ENCODE data around the gene GMNN.

The GMNN gene

DNA sequence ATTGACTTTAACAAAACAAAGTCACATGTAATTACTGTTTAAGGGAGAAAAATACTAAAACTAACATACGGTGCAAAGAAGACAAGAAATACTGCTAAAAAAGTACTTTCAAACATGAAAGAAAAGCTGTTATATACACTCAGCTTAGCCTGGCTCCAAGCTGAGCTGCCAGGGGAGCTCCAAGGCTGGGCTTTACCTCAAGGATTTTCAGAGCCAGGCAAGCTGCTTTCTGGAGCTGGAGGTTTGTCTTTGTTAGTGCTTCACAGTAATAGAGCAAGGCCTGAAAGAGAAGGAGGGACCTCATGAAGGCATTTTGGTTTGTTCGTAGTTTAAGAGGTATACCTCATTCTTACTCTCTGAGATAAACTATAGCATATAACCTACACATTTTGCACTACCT lies 43.6 kb downstream of the GMNN start:
- no peak for DNase-seq

- no peak for DNase-seq
Observed at GRCh38 chr6:24821860-24822444, 47.2 kb downstream of the GMNN start.

DNA sequence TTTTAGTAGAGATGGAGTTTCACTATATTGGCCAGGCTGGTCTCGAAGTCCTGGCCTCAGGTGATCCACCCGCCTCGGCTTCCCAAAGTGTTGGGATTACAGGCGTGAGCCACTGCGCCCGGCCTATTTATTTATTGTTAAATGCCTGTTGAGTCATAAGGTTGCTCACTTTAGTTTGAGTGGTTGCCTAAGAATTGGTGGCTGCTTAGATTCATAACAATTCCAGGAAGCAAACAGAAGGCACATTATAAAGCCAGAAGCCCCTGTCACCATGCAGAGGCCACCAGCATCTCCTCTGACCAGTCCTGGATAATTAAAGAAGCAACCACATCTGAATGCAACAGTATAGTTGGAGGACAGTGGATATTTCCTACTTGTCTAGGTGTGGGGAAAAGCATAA lies 48.0 kb downstream of the GMNN start:
- no peak for DNase-seq

- DNase-seq, result no peak
Observed at GRCh38 chr6:24823185-24823584, 48.4 kb downstream of the GMNN start.

DNA sequence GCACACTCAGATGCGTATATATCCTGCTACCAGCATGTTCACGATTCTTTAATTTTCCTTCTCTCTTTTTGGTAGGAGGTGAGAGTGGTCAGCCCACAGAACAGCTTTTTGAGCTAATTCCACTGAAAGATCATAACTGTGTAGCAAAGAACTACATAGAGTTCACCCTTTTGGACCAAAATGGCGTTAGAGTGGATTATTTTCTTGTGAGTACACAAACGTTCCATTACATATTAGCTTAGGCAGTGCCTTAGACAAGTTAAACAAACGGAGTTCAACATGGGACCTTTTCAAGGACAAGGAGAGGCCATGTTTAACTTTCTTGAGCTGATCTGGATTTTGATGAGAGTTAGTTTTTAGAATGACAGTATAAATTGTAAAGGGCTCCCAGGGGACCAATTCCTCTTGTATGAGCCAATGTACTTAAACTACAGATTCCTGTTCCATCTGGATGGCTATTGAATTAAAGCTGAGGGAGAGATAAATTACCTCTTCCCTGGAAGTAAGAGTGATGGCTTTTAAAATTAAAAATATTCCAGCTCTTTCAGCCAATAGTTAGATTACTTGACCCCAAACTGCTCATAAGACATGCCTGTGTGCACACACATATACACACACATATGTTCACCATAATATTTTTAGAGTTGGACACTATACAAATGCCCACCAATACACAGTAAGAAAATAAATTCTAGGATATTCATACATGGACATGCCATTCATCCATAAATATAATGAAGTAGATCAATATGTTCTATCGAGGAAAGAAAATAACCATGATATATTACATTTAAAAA lies 49.6 kb downstream of the GMNN start:
- DNase-seq, result peak; percentile 78

DNA sequence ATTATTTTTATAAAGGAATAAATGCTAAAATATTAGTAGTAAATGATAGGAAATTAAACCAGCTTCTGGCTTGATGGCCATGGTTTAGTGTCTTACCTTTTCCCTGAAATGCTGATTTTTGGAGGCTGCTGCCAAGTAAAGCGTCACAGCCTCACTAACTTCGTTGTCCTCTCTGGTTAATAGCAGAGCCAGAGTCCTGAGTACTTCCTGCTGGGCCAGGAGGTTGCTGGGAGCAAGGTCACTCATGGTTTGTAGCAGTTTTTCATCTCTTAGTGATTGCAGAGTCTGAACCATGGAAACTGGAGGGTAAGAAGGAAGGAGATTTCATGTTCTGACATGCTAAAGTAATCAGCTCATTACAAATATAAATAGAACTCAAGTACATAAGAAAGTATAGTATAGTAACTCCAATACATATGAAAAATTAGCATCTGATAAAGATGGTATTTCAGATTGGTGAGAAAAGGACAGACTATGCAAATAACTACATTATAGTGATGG lies 50.4 kb downstream of the GMNN start:
- no peak for DNase-seq

- DNase-seq, result no peak
Observed at GRCh38 chr6:24827162-24827561, 52.4 kb downstream of the GMNN start.

GRCh38 chr6:24827970-24828369 lies 53.2 kb downstream of the GMNN start:
- DNase-seq, result no peak

DNA sequence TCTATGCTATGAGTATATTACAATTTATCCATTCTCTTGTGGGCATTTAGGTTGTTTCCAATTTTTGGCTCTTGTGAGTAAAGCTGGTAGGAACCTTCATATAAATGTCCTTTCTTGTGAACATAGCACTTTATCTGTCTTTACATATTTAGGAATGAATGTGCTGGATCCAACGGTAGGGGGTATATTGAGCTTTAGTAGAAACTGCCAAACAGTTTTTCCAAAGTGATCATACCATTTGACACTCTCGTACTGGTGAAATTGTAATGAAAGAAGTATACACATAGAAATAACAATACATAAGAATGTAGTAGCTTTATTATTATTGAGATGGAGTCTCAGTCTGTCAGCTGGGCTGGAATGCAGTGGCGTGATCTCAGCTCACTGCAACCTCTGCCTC lies 54.9 kb downstream of the GMNN start:
- DNase-seq, result no peak

DNA sequence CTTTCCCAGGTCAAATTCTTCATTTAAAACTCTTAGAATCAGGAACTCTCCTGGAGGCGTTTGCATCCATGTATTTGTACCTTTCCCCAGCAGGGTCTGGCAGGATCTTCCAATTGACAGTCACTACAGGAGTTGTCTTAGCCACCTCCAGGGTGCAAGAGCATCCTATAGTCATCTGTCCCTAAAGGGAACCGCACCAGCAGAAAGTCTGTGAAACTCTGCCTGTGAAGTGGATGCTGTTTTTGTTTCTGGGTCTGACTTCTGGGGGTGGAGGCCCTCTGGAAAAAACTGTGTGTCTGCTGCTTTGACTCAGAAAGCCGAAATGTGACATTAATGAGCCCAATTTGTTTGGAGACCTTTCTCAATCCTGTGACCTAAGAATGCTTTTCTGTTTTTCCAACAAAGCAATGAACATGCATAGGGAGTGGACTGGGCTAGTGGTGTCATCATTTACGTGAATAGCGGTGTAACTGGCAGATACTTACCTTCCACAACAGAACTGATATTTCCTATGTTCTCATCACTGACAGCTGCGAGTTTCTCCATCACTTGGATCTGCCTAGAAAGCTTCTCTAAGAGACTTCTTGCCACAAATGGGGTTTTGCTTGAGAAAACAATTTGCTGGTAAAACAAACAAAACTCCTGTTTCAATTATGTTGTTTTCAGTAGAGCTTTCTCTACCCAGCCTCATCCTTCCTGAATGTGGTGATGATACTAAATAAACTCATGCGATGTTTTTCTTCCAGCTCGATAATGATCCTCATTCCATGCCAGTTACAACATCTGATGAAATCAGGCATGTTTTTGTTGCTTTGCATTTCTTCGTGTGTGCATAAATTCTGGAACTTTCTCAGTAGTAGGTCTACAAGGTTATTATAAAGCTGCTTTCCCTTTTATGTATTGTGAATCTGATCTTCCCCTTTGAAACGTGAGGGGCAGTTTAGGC lies 57.3 kb downstream of the GMNN start:
- no peak for DNase-seq

DNA sequence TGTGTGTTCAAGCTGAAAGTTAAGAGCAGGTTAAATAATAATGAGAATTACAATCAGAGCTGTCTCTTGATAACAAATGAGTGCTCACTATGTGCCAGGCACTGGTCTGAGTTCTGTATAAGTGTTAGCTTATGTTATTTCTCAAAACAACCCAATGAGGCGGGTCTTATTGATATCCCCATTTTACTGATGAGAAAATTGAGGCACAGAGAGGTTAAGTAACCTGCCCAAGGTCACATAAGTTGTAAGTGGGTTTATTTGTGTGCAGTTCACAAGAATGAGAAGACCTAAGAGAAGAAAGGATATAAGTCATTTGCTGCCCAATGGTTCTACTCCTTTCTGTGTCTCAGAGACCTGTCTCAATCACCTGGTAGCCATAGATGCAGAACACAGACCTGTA lies 58.1 kb downstream of the GMNN start:
- no peak for DNase-seq

DNA sequence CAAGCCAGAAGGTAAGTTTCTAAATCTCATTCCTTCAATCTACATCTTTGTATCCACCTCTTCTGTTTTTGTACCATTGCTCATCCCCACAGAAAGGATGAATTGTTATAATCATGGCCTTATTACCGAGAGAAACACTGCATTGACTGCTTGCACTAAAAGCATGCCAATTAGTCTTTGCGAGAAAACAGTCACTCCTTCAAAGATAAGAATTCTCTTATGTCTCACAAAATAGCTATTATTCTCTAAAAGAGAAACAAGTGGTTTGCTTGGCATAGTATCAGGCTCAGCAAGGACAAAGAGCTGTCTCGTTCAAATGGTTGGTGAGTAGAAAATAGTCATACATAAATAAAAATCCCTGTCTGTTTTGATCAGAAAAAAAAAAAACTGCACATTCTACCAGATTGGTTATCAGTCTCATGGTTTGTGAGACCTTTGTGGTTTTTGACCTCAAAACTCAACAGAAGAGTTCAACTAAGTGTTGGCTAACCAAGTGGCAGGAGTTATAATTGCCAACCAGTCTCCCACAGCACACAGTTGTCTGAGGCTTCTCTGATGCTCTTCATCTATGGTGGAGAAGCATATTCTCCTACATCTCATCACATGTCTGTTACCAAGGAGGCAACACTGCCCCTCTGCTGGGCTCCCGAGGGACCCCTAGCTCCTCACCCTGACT lies 59.1 kb downstream of the GMNN start:
- DNase-seq, result no peak

All from NCI-H2171 (cell line).